GM19324 (cell line): ENCODE data around the gene LMF2.
"Not testable (repeated sequence)": the region's sequence is repeated elsewhere in the genome, so short reads cannot be mapped to it uniquely, and the experiment has no call there.

Source experiments
- ATAC-seq: cut with Tn5 transposase; IDR thresholded peaks from one replicate; pipeline ENCODE4 v1.9.1; 2021; ENCODE audit warnings: mild to moderate bottlenecking, moderate library complexity; ENCODE audit not compliant: unreplicated experiment, low FRiP score

LMF2 gene

GRCh38 chr22:50536226-50536625 lies 28.7 kb upstream of the LMF2 start:
- ATAC-seq: no peak

- no peak for ATAC-seq
These were observed 27.6 kb upstream of the LMF2 start for GRCh38 chr22:50535113-50535512.

GRCh38 chr22:50533856-50534711 lies 26.6 kb upstream of the LMF2 start:
- not testable (repeated sequence) for ATAC-seq

- no peak for ATAC-seq
These were observed 25.6 kb upstream of the LMF2 start for GRCh38 chr22:50532824-50533796.

- ATAC-seq: no peak
These were observed 24.6 kb upstream of the LMF2 start for GRCh38 chr22:50531962-50532674.

- peak; percentile 32 for ATAC-seq
These were observed 24.1 kb upstream of the LMF2 start for GRCh38 chr22:50531546-50531961.

GRCh38 chr22:50530877-50531545 lies 23.5 kb upstream of the LMF2 start:
- no peak for ATAC-seq

- no peak for ATAC-seq
These were observed 23.0 kb upstream of the LMF2 start for GRCh38 chr22:50530580-50530876.

GRCh38 chr22:50529897-50530579 lies 22.5 kb upstream of the LMF2 start, which contains the start of gene TYMP:
TSS of gene TYMP (minus strand) at chr22:50530012. CDS start at chr22:50529709, 303 bp downstream.
- peak; percentile 26 for ATAC-seq

GRCh38 chr22:50529416-50529896 lies 22.0 kb upstream of the LMF2 start:
- ATAC-seq: no peak

GRCh38 chr22:50528682-50529415 lies 21.3 kb upstream of the LMF2 start:
- no peak for ATAC-seq

- ATAC-seq: no peak
These were observed 20.6 kb upstream of the LMF2 start for GRCh38 chr22:50527921-50528681.

GRCh38 chr22:50526834-50527801 lies 19.6 kb upstream of the LMF2 start:
- ATAC-seq: no peak

GRCh38 chr22:50526108-50526833 lies 18.8 kb upstream of the LMF2 start:
- peak; percentile 31 for ATAC-seq

GRCh38 chr22:50525858-50526107 lies 18.3 kb upstream of the LMF2 start:
- ATAC-seq: peak; percentile 18

- peak; percentile 39 for ATAC-seq
These were observed 17.8 kb upstream of the LMF2 start, which contains the start of gene SCO2 for GRCh38 chr22:50525104-50525857. TSS of gene SCO2 (minus strand) at chr22:50525598. CDS start at chr22:50524411, 1,187 bp downstream.
